ENCODE measurements around the gene TMEM86A.
A peak's percentile ranks its signal among the peaks of the same experiment; 100 is the strongest.

TMEM86A gene

GRCh38 chr11:18726040-18726439, 27.5 kb downstream of the TMEM86A start, which contains the start of gene IGSF22:
Gene IGSF22, minus strand, starts transcription at chr11:18726188. Its CDS starts 1,952 bp downstream, at chr11:18724236.
- DNase-seq (ENCODE audit: low spot score), result no peak

- peak; percentile 70 for DNase-seq (ENCODE audit: low spot score)
Measured at GRCh38 chr11:18727479-18728236, 29.1 kb downstream of the TMEM86A start.

- no peak for DNase-seq (ENCODE audit: low spot score)
Measured at GRCh38 chr11:18728658-18729057, 30.1 kb downstream of the TMEM86A start.

- no peak for DNase-seq (ENCODE audit: low spot score)
Measured at GRCh38 chr11:18729426-18729825, 30.8 kb downstream of the TMEM86A start.

GRCh38 chr11:18730020-18730419, 31.4 kb downstream of the TMEM86A start:
- no peak for DNase-seq (ENCODE audit: low spot score)

- no peak for DNase-seq (ENCODE audit: low spot score)
Measured at GRCh38 chr11:18731441-18731840, 32.9 kb downstream of the TMEM86A start.

GRCh38 chr11:18731949-18732821, 33.6 kb downstream of the TMEM86A start:
- DNase-seq (ENCODE audit: low spot score), result peak; percentile 74

- DNase-seq (ENCODE audit: low spot score), result no peak
Measured at GRCh38 chr11:18733202-18733601, 34.6 kb downstream of the TMEM86A start.

- no peak for DNase-seq (ENCODE audit: low spot score)
Measured at GRCh38 chr11:18736590-18737148, 38.1 kb downstream of the TMEM86A start.

GRCh38 chr11:18737642-18738041, 39.1 kb downstream of the TMEM86A start:
- DNase-seq (ENCODE audit: low spot score), result no peak

GRCh38 chr11:18739685-18740084, 41.1 kb downstream of the TMEM86A start:
- DNase-seq (ENCODE audit: low spot score), result no peak

- DNase-seq (ENCODE audit: low spot score), result no peak
Measured at GRCh38 chr11:18741783-18742182, 43.2 kb downstream of the TMEM86A start.

GRCh38 chr11:18743365-18743764, 44.8 kb downstream of the TMEM86A start:
- DNase-seq (ENCODE audit: low spot score), result no peak

GRCh38 chr11:18743900-18744514, 45.4 kb downstream of the TMEM86A start:
- no peak for DNase-seq (ENCODE audit: low spot score)

GRCh38 chr11:18745251-18745650, 46.7 kb downstream of the TMEM86A start:
- DNase-seq (ENCODE audit: low spot score), result no peak

- no peak for DNase-seq (ENCODE audit: low spot score)
Measured at GRCh38 chr11:18748766-18749365, 50.3 kb downstream of the TMEM86A start.

- DNase-seq (ENCODE audit: low spot score), result peak; percentile 68
Measured at GRCh38 chr11:18749681-18750319, 51.2 kb downstream of the TMEM86A start.

GRCh38 chr11:18750944-18751343, 52.4 kb downstream of the TMEM86A start:
- no peak for DNase-seq (ENCODE audit: low spot score)

- no peak for DNase-seq (ENCODE audit: low spot score)
Measured at GRCh38 chr11:18752502-18752901, 53.9 kb downstream of the TMEM86A start.

GRCh38 chr11:18754308-18754707, 55.7 kb downstream of the TMEM86A start:
- no peak for DNase-seq (ENCODE audit: low spot score)
